NCI-H2171 (cell line): ENCODE results near the gene CDC7.
"Not testable (repeated sequence)": the region's sequence is repeated elsewhere in the genome, so short reads cannot be mapped to it uniquely, and the experiment has no call there.

Source experiments
- DNase-seq: peaks from one replicate; lab custom pipeline; 2025; lab: John Stamatoyannopoulos, UW

CDC7 gene

GRCh38 chr1:91500756-91501522, at the start of gene CDC7:
CDC7 (plus strand) TSS chr1:91500851; CDS start chr1:91501717, 866 bp downstream.
- peak; percentile 84 for DNase-seq

DNA sequence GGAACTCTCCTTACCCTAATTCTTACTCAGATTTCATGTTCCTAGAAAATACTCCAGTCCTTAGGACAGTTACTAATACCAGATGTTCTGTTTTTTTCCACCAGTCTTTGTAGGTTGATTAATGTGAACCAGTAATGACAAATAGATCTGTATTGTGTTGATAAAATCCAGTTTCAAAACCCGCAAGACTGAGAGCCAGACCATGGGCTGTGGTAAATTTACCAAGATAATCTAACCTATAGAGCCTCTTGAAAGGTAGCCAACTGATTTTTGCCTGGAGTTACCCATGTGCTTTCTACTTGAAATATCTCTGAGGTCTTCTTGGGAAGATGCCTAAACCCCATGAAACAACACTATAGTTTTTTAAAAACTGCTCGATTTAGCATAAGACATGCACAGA, 46.5 kb upstream of the CDC7 start:
- DNase-seq: no peak

- DNase-seq: no peak
These were observed 45.3 kb upstream of the CDC7 start for GRCh38 chr1:91455334-91455733.

- DNase-seq: no peak
These were observed 44.8 kb upstream of the CDC7 start for GRCh38 chr1:91455896-91456295.

DNA sequence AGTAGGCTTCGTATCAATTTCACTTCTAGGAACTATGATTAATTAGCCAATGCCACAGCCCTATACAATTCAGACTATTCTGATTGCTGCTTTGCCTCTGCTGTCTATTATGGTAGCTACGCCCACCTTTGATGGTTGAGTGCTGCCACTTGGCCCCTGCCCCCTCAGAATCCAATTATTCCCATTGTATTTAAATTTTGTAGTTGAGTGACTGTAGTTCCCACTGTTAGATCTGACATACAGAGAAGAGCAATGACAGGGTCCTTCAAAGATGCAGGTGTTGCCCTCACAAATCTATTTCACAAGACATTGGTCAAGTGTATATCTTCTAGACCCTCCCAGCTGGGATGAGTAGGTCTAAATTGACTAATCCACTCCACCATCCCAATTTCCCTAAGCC, 35.3 kb upstream of the CDC7 start:
- DNase-seq: not testable (repeated sequence)

DNA sequence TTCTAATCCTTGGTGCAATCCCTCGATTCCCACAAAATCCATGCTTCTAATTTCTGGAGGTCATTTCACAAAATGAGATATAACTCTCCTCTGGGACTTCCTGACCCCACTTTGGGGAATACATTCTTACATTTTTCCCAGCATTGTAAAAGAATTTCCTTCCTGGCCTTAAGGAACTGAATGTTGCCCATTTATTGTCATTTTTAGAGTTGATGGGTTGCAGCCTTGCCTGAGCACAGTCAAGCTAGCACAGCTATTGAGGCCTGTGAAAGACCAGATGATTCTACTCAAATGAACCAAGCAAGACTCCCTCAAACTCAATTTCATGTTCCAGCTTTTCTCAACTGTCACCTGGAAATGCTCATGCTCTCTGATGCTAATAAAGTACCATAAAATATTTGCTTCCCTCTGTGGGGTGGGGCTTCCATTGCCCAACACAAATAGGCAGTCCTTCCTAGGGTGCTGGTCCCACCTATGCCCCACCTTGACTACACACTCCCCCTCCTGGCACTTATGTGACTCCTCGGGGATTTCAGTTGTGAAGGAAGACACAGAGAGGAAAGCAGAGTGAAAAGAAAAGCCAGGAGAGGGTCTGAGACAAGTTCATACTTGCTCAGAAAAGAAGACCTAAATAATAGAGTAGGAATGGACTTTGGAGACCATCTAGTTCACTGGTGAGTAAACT, 24.0 kb upstream of the CDC7 start:
- no peak for DNase-seq

GRCh38 chr1:91487469-91487868, 13.2 kb upstream of the CDC7 start:
- DNase-seq: no peak

- DNase-seq: no peak
These were observed 10.2 kb upstream of the CDC7 start for GRCh38 chr1:91490501-91490900.

DNA sequence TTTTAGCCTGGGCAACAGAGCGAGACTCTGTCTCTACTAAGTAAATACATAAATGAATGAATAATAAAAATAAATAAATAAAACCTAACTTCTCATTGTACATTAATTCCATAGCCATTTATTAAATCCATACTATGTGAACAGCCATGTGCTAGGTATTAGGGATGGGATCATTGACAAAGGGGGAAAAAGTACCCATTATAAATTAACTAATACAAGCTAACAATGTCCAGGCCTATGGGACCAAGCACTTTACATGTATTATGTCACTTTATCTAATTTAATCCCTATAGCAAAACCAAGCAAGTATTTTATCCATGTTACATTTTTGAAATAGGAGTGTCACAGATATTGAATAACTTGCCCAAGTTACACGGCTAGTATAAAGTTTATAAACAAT, 2.6 kb upstream of the CDC7 start:
- no peak for DNase-seq

DNA sequence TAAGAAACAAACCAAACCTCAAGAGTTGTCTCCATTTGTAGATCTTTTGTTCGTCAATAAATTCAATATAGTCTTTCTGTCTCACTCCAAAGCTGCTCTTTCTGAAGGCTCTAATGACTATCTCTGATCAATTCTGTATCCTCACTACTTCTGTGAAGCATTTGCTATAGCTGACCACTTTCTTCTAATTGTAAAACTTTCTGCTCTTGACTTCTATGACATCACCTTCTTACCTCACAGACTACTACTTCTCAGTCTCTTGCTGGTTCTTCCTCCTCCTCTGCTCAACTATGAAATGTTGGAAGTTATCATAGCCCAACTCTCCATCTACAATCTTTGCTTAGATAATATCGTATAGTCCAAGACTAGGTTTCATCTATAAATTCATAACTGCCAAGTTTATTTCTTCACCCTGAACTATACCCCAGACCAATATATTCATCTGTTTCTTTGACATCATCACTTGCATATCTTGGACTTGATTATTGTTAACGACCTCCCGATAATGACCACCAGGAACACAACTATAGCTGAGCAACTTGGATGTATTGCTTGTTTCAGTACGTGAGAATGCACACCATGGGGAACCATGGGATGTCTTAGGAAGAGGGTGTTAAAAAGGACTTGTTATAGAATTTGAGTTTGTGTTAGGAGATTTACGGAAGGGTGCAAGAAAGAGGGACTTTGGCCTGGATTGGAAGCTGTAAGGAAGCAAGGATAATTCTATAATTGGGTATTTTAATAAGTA, 2.0 kb upstream of the CDC7 start:
- no peak for DNase-seq

- DNase-seq: no peak
These were observed 1.3 kb upstream of the CDC7 start for GRCh38 chr1:91499346-91499745.

DNA sequence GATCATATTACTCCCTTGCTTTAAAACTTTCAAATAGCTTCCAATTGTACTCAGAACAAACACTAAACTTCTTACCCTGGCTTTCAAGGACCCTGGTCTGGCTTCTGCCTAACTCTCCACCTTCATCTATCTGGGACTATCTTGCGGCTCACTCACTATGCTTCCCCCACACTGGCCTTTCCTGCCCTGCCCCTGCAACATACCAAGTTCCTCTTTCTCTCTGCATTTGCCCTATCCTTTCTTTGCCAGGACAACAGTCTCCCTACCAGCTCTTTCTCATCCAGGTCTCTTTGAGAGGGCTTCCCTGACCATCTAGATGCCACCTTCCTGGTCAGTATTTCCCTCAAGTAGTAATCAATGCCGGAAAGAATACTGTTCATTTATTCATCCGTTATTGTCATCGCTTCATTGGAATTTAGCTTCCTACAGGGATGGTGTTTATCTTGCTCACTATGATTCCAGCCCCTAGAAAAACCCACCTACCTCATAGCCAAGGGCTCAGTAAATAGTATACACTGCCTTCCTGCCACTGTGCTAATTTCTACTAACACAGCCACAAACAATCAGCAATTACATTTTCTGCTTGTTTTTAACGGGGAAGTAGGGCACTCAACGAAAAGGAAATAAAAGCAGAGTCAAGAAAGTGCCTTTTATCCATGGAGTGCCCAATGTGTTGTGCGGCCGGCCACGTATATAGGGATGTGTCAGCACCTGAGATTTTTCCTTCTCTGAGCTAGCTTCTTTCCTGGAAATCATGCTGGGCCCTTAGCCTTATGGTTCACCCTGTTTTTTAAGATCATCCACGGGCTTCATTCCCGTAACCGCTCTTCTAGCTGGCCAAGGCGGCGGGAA, 521 bp upstream of the CDC7 start:
- DNase-seq: no peak

- DNase-seq: peak; percentile 68
These were observed 836 bp downstream of the CDC7 start for GRCh38 chr1:91501523-91501851.

DNA sequence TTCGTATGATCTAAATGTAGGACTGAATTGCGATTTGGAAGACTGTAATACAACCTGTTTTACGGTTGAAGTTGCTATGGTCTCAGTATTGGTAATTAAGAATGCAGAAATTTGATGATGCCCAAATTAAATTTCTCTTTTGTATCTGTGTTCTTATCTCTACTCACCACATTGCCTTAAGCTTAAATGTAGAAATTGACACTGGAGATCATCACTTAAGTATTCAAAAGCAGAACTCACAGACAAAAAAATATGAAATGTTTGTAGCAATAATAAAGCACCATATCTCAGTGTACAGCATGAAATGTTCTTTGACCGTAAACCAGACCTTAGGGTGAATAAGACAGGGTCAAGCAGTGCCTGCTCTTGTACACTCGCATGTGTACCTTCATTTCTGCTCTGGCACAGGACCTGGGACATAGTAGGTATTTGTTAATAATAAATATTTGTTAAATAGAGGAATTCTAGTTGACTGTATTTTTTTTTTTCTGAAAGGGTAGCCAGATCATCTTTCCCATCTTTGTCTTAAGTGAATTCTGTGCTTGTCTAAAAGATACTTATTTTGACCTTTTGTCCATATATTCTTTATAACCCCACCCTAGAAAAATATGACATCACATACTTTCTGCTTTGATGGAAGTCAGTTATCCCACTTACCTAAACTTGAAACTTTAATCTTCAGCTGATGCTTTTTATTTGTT, 1.5 kb downstream of the CDC7 start:
- no peak for DNase-seq

DNA sequence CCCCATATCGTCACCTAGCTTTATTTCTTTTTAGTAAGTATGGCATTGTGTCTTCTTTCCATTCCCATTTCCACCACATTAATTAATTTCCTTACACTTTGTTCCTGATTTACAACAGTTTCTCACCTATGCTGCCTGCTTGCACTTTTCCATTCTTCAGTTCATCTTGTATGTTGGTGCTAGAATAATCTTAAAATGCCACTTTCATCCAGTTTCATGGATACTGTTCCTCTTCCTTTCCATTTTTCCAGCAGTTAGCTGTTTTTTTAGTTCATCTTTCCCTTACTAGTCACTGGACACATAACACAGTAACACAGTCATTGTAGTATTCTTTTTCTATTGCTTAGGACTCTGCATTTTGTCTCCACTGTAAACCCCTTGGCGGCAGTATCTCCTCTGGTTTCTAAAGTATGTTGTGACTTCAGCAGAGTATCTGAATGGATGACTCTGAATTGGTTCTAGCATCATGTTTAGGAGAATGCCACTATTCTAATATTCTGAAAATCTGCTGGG, 2.1 kb downstream of the CDC7 start:
- DNase-seq: no peak

DNA sequence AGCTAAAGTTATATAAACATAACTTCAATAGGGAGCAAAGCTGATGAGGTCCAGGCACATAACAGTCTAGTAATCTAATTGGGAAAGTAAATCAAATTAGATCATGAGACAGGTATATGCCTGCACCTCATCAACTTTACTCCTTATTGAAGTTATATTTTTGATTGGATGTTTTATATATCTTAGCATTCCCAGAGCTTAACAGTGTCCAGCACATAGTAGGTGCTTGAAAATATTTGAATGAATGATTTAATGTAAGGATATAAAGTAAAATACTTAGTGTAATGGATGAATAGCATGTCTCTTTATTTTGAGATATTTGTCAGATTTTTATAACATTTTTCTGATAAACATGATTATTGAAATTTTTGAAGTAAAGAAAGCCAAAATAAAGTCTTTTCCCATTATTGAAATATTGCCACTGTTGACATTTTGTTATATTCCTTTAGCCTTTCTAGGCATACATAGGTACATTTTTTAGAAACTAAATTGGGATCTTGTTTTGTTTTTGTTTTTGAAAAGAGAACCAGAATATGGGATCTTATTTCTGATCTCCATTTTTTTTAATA, 2.8 kb downstream of the CDC7 start:
- no peak for DNase-seq

GRCh38 chr1:91503975-91504530, 3.4 kb downstream of the CDC7 start:
- DNase-seq: no peak

GRCh38 chr1:91505086-91505485, 4.4 kb downstream of the CDC7 start:
- DNase-seq: no peak

DNA sequence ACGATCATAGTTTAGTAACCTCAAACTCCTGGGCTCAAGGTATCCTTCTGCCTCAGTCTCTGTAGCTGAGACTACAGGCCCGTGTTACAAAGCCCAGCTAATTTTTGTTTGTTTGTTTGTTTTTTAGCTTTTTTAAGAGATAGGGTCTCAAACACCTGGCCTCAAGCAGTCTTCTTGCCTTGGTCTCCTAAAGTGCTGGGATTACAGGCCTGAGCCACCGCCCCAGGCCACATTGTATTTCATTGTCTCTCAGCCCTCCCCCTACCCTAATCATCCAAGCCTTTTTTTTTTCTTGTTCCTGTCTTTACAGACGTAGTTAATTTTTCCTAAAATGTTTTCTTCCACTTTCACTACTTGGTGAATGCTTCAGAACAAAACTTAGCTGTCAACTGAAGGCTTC, 5.4 kb downstream of the CDC7 start:
- DNase-seq: no peak

DNA sequence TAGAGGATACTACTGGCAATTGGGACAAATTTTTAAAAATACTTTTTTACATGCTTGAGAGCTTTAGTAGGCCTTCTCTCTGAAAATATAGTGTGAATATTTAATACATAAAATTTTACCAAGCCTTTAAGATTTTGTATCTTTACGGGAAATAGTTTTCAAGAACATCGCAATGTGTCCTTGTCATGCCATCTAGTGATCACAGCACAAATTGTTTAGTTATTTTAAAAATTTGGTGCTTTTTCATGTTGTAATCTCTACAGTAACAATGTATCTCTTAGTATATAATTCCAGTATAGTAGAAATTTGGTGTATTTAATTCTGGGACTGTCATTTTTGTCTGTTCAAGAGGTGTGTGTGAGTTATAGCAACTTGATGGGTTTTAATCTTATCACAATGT, 6.7 kb downstream of the CDC7 start:
- DNase-seq: no peak

GRCh38 chr1:91510754-91511153, 10.1 kb downstream of the CDC7 start:
- no peak for DNase-seq
